HepG2 (cell line): Measurements from ENCODE around the gene AGPAT2. TPM values are rescaled to one million over a fixed set of nuclear protein-coding genes. Genes with fewer than 3 reads are reported as not detected.

ENCODE experiments used
- GATAD2A ChIP-seq: IDR thresholded peaks from 2 replicates; pipeline ENCODE4 v1.6.1; 2016
- NFIC ChIP-seq: IDR thresholded peaks from 2 replicates; pipeline ENCODE4 v1.6.1; 2012; ENCODE audit warnings: mild to moderate bottlenecking, low read length, inconsistent platforms
- PHF20 ChIP-seq: sonication (generic); formaldehyde crosslinking; IDR thresholded peaks from 2 replicates; pipeline ENCODE4 v1.5.0; 2020; ENCODE audit warnings: mild to moderate bottlenecking, missing genetic modification reagents
- POLR2G ChIP-seq: fragments of 200-400 bp; formaldehyde crosslinking; IDR thresholded peaks from 2 replicates; pipeline ENCODE4 v1.6.1; 2018; ENCODE audit warnings: mild to moderate bottlenecking, low read depth, low read length, moderate library complexity
- TAF15 ChIP-seq: fragments of 200-400 bp; formaldehyde crosslinking; IDR thresholded peaks from one replicate; pipeline ENCODE4 v1.6.1; 2018; ENCODE audit warnings: mild to moderate bottlenecking, low read depth, low read length; ENCODE audit not compliant: poor library complexity, severe bottlenecking
- ZMYM2 ChIP-seq: sonication (generic); formaldehyde crosslinking; IDR thresholded peaks from 2 replicates; pipeline ENCODE4 v1.8.0; 2022; ENCODE audit warnings: mild to moderate bottlenecking, missing genetic modification reagents
- ZNF20 ChIP-seq: sonication (generic); formaldehyde crosslinking; IDR thresholded peaks from 2 replicates; pipeline ENCODE4 v1.4.0; 2020; ENCODE audit warnings: mild to moderate bottlenecking, moderate library complexity, missing genetic modification reagents
- ZNF296 ChIP-seq: sonication (generic); formaldehyde crosslinking; conservative IDR thresholded peaks from 2 replicates; pipeline ENCODE4 v1.5.0; 2020; ENCODE audit warnings: mild to moderate bottlenecking, missing genetic modification reagents
- ZNF30 ChIP-seq: sonication (generic); formaldehyde crosslinking; IDR thresholded peaks from 2 replicates; pipeline ENCODE4 v1.5.0; 2020; ENCODE audit warnings: mild to moderate bottlenecking, missing genetic modification reagents
- ZNF350 ChIP-seq: sonication (generic); formaldehyde crosslinking; IDR thresholded peaks from 2 replicates; pipeline ENCODE4 v1.4.0; 2020; ENCODE audit warnings: mild to moderate bottlenecking, low read depth, missing genetic modification reagents, borderline replicate concordance
- ZNF546 ChIP-seq: sonication (generic); formaldehyde crosslinking; conservative IDR thresholded peaks from 2 replicates; pipeline ENCODE4 v1.8.1; 2023; ENCODE audit warnings: mild to moderate bottlenecking, missing genetic modification reagents
- ZNF563 ChIP-seq: sonication (generic); formaldehyde crosslinking; IDR thresholded peaks from 2 replicates; pipeline ENCODE4 v1.8.0; 2022; ENCODE audit warnings: mild to moderate bottlenecking, moderate library complexity, missing genetic modification reagents
- ZNF672 ChIP-seq: sonication (generic); formaldehyde crosslinking; IDR thresholded peaks from 2 replicates; pipeline ENCODE4 v1.8.1; 2022; ENCODE audit warnings: missing genetic modification reagents
- ZNF724P ChIP-seq: sonication (generic); formaldehyde crosslinking; IDR thresholded peaks from 2 replicates; pipeline ENCODE4 v1.8.0; 2022; ENCODE audit warnings: missing genetic modification reagents, borderline replicate concordance
- ZNF83 ChIP-seq: sonication (generic); formaldehyde crosslinking; IDR thresholded peaks from 2 replicates; pipeline ENCODE4 v1.4.0; 2020; ENCODE audit warnings: missing genetic modification reagents, mild to moderate bottlenecking, borderline replicate concordance
- polyA plus RNA-seq, 8 experiments: library from polyadenylated mRNA; depleted of rRNA in 3 of 8; stranded (reverse) in 7 of 8; unstranded in 1 of 8; fragments of >200 nt; fragmentation: Illumina TruSeq in 4 of 8; extraction: Trizol in 4 of 8; gene quantifications; 2 replicates each; pipeline versions ENCODE4 v1.2.1 to v1.2.3, GENCODE V29; 2011 to 2016; ENCODE audit warnings: low read depth in 4 of 8, missing spikeins in 1 of 8, mixed read lengths in 1 of 8; ENCODE audit not compliant: insufficient read depth in 1 of 8
- total RNA-seq, 5 experiments: library from RNA; depleted of rRNA; stranded (reverse); fragments of >200 nt; fragmentation: Illumina TruSeq; extraction: Trizol; gene quantifications; 2 replicates each; pipeline ENCODE4 v1.2.3, GENCODE V29; 2016; ENCODE audit warnings: low read depth in 1 of 5
- TF ChIP-seq, protein P1 (sequence below): sonication (generic); formaldehyde crosslinking; conservative IDR thresholded peaks from 2 replicates; pipeline ENCODE4 v1.4.0; 2020; ENCODE audit warnings: missing genetic modification reagents
- TF ChIP-seq, protein P2 (sequence below): sonication (generic); formaldehyde crosslinking; IDR thresholded peaks from 2 replicates; pipeline ENCODE4 v1.4.0; 2020; ENCODE audit warnings: missing genetic modification reagents, mild to moderate bottlenecking, borderline replicate concordance
- TF ChIP-seq, protein P3 (sequence below): sonication (generic); formaldehyde crosslinking; conservative IDR thresholded peaks from 2 replicates; pipeline ENCODE4 v1.8.1; 2023; ENCODE audit warnings: missing genetic modification reagents
- TF ChIP-seq, protein P4 (sequence below), 2 experiments: sonication (generic) in 1 of 2; formaldehyde crosslinking in 1 of 2; IDR thresholded peaks; 2 replicates each; pipeline versions ENCODE4 v1.4.0 to v1.6.1; 2018 to 2020; ENCODE audit warnings: missing genetic modification reagents in 2 of 2, borderline replicate concordance in 1 of 2, low read depth in 1 of 2, mild to moderate bottlenecking in 1 of 2, missing biosample characterization in 1 of 2
- TF ChIP-seq, protein P5 (sequence below): IDR thresholded peaks from 2 replicates; pipeline ENCODE4 v1.6.1; 2018; ENCODE audit warnings: missing genetic modification reagents

The AGPAT2 gene
- total and polyA plus RNA-seq, 2 of the 13 experiments (the other 11 are each of a cell fraction or from before 2014, with no cell fraction given): 3.9 to 25.8 TPM

DNA sequence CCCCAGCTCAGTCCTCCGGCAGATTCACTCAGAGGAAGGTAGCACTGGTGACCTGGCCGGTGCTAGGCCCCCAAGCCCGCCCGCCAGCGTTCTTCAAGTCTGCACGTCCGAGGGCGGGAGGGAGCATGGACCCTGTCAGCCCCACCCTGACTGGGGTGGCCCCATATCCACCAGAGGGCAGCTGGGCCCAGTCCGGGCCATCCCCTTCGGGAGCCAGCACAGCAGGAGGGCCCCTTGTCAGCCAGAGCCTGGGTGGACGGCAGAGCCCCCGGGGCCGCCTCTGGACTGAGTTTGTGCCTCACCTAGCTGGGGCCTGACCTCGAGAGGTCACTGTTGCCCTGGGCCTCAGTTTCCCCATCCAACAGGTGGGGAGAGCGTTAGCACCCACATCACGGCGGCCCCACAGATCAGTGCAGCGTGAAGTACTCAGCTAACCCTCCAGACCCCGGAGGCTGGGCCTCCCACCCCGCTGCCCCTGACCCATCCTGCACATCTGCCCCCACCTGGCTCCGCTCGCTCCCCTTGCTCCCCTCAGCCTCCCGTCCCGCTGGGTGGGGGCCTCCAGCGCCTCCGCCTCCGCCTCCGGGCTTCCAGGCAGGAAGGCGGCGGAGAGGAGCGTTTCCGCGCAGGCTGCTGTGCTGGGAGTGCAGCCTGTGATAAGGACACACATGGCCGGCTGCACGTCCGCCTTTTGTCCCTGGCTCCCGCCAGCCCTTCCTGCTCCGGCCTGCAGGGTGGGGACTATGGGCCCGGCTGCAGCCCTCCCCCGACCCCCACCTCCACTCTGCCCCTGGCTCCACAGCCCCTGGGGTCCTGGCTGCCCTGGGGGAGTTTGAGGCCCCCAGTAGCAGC lies 41.1 kb downstream of the AGPAT2 start (continued):
- TF ChIP-seq ZMYM2 (CRISPR knock-in tag): no peak
- TF ChIP-seq, protein P1, sequence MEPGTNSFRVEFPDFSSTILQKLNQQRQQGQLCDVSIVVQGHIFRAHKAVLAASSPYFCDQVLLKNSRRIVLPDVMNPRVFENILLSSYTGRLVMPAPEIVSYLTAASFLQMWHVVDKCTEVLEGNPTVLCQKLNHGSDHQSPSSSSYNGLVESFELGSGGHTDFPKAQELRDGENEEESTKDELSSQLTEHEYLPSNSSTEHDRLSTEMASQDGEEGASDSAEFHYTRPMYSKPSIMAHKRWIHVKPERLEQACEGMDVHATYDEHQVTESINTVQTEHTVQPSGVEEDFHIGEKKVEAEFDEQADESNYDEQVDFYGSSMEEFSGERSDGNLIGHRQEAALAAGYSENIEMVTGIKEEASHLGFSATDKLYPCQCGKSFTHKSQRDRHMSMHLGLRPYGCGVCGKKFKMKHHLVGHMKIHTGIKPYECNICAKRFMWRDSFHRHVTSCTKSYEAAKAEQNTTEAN (CRISPR knock-in tag): no peak
- TF ChIP-seq POLR2G: peak; percentile 58; the same call in 1 of the 2 replicates
- TF ChIP-seq TAF15: no peak
- TF ChIP-seq NFIC: no peak
- TF ChIP-seq ZNF563 (CRISPR knock-in tag): 0 out of 2 replicates have a peak, but pooled peaks have one; percentile 24
- TF ChIP-seq ZNF30 (CRISPR knock-in tag): no peak
- TF ChIP-seq ZNF672: no peak
- TF ChIP-seq, protein P2, sequence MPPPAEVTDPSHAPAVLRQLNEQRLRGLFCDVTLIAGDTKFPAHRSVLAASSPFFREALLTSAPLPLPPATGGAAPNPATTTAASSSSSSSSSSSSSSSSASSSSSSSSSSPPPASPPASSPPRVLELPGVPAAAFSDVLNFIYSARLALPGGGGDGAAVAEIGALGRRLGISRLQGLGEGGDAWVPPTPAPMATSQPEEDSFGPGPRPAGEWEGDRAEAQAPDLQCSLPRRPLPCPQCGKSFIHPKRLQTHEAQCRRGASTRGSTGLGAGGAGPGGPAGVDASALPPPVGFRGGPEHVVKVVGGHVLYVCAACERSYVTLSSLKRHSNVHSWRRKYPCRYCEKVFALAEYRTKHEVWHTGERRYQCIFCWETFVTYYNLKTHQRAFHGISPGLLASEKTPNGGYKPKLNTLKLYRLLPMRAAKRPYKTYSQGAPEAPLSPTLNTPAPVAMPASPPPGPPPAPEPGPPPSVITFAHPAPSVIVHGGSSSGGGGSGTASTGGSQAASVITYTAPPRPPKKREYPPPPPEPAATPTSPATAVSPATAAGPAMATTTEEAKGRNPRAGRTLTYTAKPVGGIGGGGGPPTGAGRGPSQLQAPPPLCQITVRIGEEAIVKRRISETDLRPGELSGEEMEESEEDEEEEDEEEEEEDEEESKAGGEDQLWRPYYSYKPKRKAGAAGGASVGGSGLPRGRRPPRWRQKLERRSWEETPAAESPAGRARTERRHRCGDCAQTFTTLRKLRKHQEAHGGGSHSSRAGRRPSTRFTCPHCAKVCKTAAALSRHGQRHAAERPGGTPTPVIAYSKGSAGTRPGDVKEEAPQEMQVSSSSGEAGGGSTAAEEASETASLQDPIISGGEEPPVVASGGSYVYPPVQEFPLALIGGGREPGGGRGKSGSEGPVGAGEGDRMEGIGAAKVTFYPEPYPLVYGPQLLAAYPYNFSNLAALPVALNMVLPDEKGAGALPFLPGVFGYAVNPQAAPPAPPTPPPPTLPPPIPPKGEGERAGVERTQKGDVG (CRISPR knock-in tag): no peak
- TF ChIP-seq, protein P3, sequence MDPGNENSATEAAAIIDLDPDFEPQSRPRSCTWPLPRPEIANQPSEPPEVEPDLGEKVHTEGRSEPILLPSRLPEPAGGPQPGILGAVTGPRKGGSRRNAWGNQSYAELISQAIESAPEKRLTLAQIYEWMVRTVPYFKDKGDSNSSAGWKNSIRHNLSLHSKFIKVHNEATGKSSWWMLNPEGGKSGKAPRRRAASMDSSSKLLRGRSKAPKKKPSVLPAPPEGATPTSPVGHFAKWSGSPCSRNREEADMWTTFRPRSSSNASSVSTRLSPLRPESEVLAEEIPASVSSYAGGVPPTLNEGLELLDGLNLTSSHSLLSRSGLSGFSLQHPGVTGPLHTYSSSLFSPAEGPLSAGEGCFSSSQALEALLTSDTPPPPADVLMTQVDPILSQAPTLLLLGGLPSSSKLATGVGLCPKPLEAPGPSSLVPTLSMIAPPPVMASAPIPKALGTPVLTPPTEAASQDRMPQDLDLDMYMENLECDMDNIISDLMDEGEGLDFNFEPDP (CRISPR knock-in tag): no peak
- TF ChIP-seq ZNF83: no peak
- no peak for TF ChIP-seq ZNF724P (CRISPR knock-in tag)
- no peak for TF ChIP-seq ZNF296 (CRISPR knock-in tag)
- no peak for TF ChIP-seq GATAD2A (CRISPR knock-in tag)
- no peak for TF ChIP-seq ZNF546 (CRISPR knock-in tag)
- TF ChIP-seq ZNF350 (CRISPR knock-in tag): no peak
- TF ChIP-seq PHF20: no peak
- TF ChIP-seq, protein P4, sequence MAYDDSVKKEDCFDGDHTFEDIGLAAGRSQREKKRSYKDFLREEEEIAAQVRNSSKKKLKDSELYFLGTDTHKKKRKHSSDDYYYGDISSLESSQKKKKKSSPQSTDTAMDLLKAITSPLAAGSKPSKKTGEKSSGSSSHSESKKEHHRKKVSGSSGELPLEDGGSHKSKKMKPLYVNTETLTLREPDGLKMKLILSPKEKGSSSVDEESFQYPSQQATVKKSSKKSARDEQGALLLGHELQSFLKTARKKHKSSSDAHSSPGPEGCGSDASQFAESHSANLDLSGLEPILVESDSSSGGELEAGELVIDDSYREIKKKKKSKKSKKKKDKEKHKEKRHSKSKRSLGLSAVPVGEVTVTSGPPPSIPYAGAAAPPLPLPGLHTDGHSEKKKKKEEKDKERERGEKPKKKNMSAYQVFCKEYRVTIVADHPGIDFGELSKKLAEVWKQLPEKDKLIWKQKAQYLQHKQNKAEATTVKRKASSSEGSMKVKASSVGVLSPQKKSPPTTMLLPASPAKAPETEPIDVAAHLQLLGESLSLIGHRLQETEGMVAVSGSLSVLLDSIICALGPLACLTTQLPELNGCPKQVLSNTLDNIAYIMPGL (CRISPR knock-in tag; IDR thresholded peaks at IDR 0.05; ENCODE audit: borderline replicate concordance in 1 of 2, low read depth in 1 of 2): peak; percentile 49 to 52; a peak in 2 of 4 replicates
- TF ChIP-seq ZNF20 (CRISPR knock-in tag): no peak
- TF ChIP-seq, protein P5, sequence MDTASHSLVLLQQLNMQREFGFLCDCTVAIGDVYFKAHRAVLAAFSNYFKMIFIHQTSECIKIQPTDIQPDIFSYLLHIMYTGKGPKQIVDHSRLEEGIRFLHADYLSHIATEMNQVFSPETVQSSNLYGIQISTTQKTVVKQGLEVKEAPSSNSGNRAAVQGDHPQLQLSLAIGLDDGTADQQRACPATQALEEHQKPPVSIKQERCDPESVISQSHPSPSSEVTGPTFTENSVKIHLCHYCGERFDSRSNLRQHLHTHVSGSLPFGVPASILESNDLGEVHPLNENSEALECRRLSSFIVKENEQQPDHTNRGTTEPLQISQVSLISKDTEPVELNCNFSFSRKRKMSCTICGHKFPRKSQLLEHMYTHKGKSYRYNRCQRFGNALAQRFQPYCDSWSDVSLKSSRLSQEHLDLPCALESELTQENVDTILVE (CRISPR knock-in tag): no peak
